SK-N-SH (cell line): Measurements from ENCODE around the gene SPEM1. TPM values are rescaled to one million over a fixed set of nuclear protein-coding genes. Genes with fewer than 3 reads are reported as not detected.
"Not testable (repeated sequence)": the region's sequence is repeated elsewhere in the genome, so short reads cannot be mapped to it uniquely, and the experiment has no call there.

Experiments
- CTCF ChIA-PET: fragments of 300-600, 350-600 bp; formaldehyde crosslinking; extraction: SDS; loops from one replicate; lab custom pipeline; 2021; lab: Yijun Ruan, JAX
- POLR2A ChIA-PET: fragments of 350-600 bp; sonication (Branson Sonifier 250); formaldehyde crosslinking; extraction: SDS; loops from one replicate; lab custom pipeline; 2020; ENCODE audit warnings: antibody characterized with exemption, inconsistent platforms; lab: Yijun Ruan, JAX
- DNase-seq: peaks from one replicate; pipeline ENCODE4 v3.0.0; 2012
- H2AFZ ChIP-seq: fragments of 200-600 bp; sonication (generic); 2 replicates; pipeline ENCODE4 v1.8.1; 2016; ENCODE audit warnings: antibody characterized with exemption, mild to moderate bottlenecking, low read depth
- H3F3A ChIP-seq: fragments of 200-600 bp; sonication (generic); replicated peaks from 2 replicates; pipeline ENCODE3; 2016; ENCODE audit warnings: antibody characterized with exemption, mild to moderate bottlenecking; ENCODE audit not compliant: insufficient read depth
- H3K27ac ChIP-seq, 2 experiments: fragments of 200-500 bp in 1 of 2; fragments of 200-600 bp in 1 of 2; sonication (Bioruptor generic) in 1 of 2; sonication (generic), shearing (Covaris generic) in 1 of 2; 2 replicates each; pipeline versions ENCODE4 v1.5.1 to v1.6.1; 2014 to 2016; ENCODE audit warnings: low read depth in 2 of 2, inconsistent platforms in 1 of 2, low read length in 1 of 2, mild to moderate bottlenecking in 1 of 2, mixed read lengths in 1 of 2
- H3K27me3 ChIP-seq: fragments of 200-600 bp; sonication (generic), shearing (Covaris generic); 2 replicates; pipeline ENCODE4 v1.6.1; 2016; ENCODE audit warnings: mixed run types; ENCODE audit not compliant: insufficient read depth
- H3K36me3 ChIP-seq, 2 experiments: fragments of 200-500 bp in 1 of 2; fragments of 200-600 bp in 1 of 2; sonication (Bioruptor generic) in 1 of 2; sonication (generic) in 1 of 2; replicated peaks in 1 of 2; 2 replicates each; pipeline versions ENCODE3 to v1.5.1; 2014 to 2016; ENCODE audit warnings: low read length in 1 of 2, mild to moderate bottlenecking in 1 of 2; ENCODE audit not compliant: insufficient read depth in 2 of 2, control insufficient read depth in 1 of 2
- H3K4me1 ChIP-seq, 2 experiments: fragments of 200-500 bp in 1 of 2; fragments of 200-600 bp in 1 of 2; sonication (Bioruptor generic) in 1 of 2; sonication (generic), shearing (Covaris generic) in 1 of 2; 2 replicates each; pipeline versions ENCODE4 v1.5.1 to v1.6.1; 2014 to 2016; ENCODE audit warnings: low read depth in 1 of 2, low read length in 1 of 2, mixed run types in 1 of 2; ENCODE audit not compliant: insufficient read depth in 2 of 2, control insufficient read depth in 1 of 2
- H3K4me2 ChIP-seq: fragments of 200-600 bp; sonication (generic), shearing (Covaris generic); 2 replicates; pipeline ENCODE4 v1.6.1; 2017; ENCODE audit warnings: mixed run types
- H3K4me3 ChIP-seq, 2 experiments: fragments of 200-500 bp in 1 of 2; fragments of 200-600 bp in 1 of 2; sonication (Bioruptor generic) in 1 of 2; sonication (generic), shearing (Covaris generic) in 1 of 2; 2 replicates each; pipeline versions ENCODE4 v1.5.1 to v1.8.1; 2014 to 2016; ENCODE audit warnings: low read depth in 2 of 2, inconsistent platforms in 1 of 2, low read length in 1 of 2, mild to moderate bottlenecking in 1 of 2, mixed read lengths in 1 of 2, moderate library complexity in 1 of 2
- H3K79me2 ChIP-seq: fragments of 200-600 bp; sonication (generic); 2 replicates; pipeline ENCODE4 v1.8.1; 2017; ENCODE audit warnings: mild to moderate bottlenecking; ENCODE audit not compliant: insufficient read depth
- H3K9ac ChIP-seq: fragments of 200-600 bp; sonication (generic); 2 replicates; pipeline ENCODE4 v1.6.1; 2017; ENCODE audit warnings: mixed run types
- H3K9me2 ChIP-seq: fragments of 200-600 bp; sonication (generic); 2 replicates; pipeline ENCODE4 v1.6.1; 2017; ENCODE audit warnings: mixed run types
- H3K9me3 ChIP-seq: fragments of 200-600 bp; sonication (generic); 2 replicates; pipeline ENCODE4 v1.6.1; 2017; ENCODE audit warnings: mixed run types, mild to moderate bottlenecking, moderate library complexity
- H4K20me1 ChIP-seq: fragments of 200-600 bp; sonication (generic); 2 replicates; pipeline ENCODE4 v1.6.1; 2017; ENCODE audit warnings: mild to moderate bottlenecking, mixed run types; ENCODE audit not compliant: insufficient read depth
- FOXJ3 ChIP-seq: sonication (generic); formaldehyde crosslinking; IDR thresholded peaks from 2 replicates; pipeline ENCODE4 v1.5.1; 2020; ENCODE audit warnings: mild to moderate bottlenecking, missing genetic modification reagents
- FOXM1 ChIP-seq: IDR thresholded peaks from 2 replicates; pipeline ENCODE4 v1.4.0; 2012; ENCODE audit warnings: low read depth, mild to moderate bottlenecking
- GABPA ChIP-seq: IDR thresholded peaks from 2 replicates; pipeline ENCODE4 v1.4.0; 2012; ENCODE audit warnings: low read depth, mild to moderate bottlenecking
- GATA2 ChIP-seq: sonication (generic); formaldehyde crosslinking; IDR thresholded peaks from 2 replicates; pipeline ENCODE4 v1.5.0; 2020; ENCODE audit warnings: mild to moderate bottlenecking, missing genetic modification reagents
- MAX ChIP-seq: IDR thresholded peaks from 2 replicates; pipeline ENCODE4 v1.4.0; 2012; ENCODE audit warnings: low read depth
- MXI1 ChIP-seq: IDR thresholded peaks from 2 replicates; pipeline ENCODE4 v1.6.1; 2012; ENCODE audit warnings: mild to moderate bottlenecking, low read depth, low read length, improper control_type of control experiment
- NFIC ChIP-seq: IDR thresholded peaks from 2 replicates; pipeline ENCODE4 v1.4.0; 2012; ENCODE audit warnings: borderline replicate concordance
- RAD21 ChIP-seq: IDR thresholded peaks from 2 replicates; pipeline ENCODE4 v1.6.1; 2012; ENCODE audit warnings: mild to moderate bottlenecking, low read length
- RCOR1 ChIP-seq: fragments of 150-350 bp; IDR thresholded peaks from 2 replicates; pipeline ENCODE4 v1.6.1; 2017; ENCODE audit warnings: antibody characterized with exemption, low read length
- RFX5 ChIP-seq: IDR thresholded peaks from 2 replicates; pipeline ENCODE4 v1.6.1; 2012; ENCODE audit warnings: mild to moderate bottlenecking, improper control_type of control experiment, low read length
- RXRA ChIP-seq: IDR thresholded peaks from 2 replicates; pipeline ENCODE4 v1.4.0; 2012; ENCODE audit warnings: low read depth, mild to moderate bottlenecking, borderline replicate concordance
- SMC3 ChIP-seq: IDR thresholded peaks from 2 replicates; pipeline ENCODE4 v1.6.1; 2012; ENCODE audit warnings: low read depth, low read length, improper control_type of control experiment
- TAF1 ChIP-seq: IDR thresholded peaks from 2 replicates; pipeline ENCODE4 v1.6.1; 2012; ENCODE audit warnings: low read depth, mild to moderate bottlenecking, low read length, moderate library complexity, borderline replicate concordance
- YY1 ChIP-seq: IDR thresholded peaks from 2 replicates; pipeline ENCODE4 v1.4.0; 2012; ENCODE audit warnings: low read depth, mild to moderate bottlenecking
- WGBS: methylation state at CpG from one replicate; pipeline ENCODE4 v1.1.6; 2017; ENCODE audit warnings: low lambda C conversion rate; 5-methylcytosine and 5-hydroxymethylcytosine counted together
- polyA plus RNA-seq, 3 experiments: library from polyadenylated mRNA; depleted of rRNA; stranded (reverse); fragments of >200 nt; gene quantifications; 2 replicates each; pipeline ENCODE4 v1.2.3, GENCODE V29; 2012
- TF ChIP-seq, protein P1 (sequence below): fragments of 200-600 bp; sonication (generic); IDR thresholded peaks from 2 replicates; pipeline ENCODE4 v1.6.1; 2017; ENCODE audit warnings: antibody characterized with exemption, mild to moderate bottlenecking, moderate library complexity
- TF ChIP-seq, protein P2 (sequence below): IDR thresholded peaks from 2 replicates; pipeline ENCODE4 v1.4.0; 2012; ENCODE audit warnings: low read depth, borderline replicate concordance
- TF ChIP-seq, protein P3 (sequence below): fragments of 150-350 bp; IDR thresholded peaks from 2 replicates; pipeline ENCODE4 v1.6.1; 2017; ENCODE audit warnings: antibody characterized with exemption, low read length, low read depth, borderline replicate concordance

The SPEM1 gene
- polyA plus RNA-seq, 1 of the 3 experiments (the other 2 are of a cell fraction): not detected

DNA sequence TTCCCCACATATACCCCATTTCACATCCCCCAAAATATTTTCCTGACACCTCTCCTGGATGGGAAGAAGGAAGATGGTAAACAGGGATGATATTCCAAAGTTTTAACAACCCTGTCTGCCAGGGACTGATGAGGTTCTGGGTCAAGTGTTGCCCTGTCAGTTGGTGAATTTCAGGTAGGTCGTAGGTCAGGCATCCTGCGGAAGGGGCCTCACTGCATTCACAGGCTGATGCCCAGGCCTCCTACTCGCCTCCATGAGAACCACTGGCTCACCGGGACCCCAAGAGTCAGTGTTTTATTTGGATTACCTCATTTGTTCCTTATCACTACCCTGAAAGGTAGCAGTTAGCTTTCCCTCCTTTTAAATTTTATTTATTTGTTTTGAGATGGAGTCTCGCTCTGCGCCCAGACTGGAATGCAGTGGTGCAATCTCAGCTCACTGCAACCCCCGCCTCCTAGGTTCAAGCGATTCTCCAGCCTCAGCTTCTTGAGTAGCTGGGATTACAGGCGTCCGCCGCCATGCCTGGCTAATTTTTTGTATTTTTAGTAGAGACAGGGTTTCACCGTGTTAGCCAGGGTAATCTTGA, 48.8 kb downstream of the SPEM1 start:
- TF ChIP-seq MAX: no peak
- TF ChIP-seq, protein P1, sequence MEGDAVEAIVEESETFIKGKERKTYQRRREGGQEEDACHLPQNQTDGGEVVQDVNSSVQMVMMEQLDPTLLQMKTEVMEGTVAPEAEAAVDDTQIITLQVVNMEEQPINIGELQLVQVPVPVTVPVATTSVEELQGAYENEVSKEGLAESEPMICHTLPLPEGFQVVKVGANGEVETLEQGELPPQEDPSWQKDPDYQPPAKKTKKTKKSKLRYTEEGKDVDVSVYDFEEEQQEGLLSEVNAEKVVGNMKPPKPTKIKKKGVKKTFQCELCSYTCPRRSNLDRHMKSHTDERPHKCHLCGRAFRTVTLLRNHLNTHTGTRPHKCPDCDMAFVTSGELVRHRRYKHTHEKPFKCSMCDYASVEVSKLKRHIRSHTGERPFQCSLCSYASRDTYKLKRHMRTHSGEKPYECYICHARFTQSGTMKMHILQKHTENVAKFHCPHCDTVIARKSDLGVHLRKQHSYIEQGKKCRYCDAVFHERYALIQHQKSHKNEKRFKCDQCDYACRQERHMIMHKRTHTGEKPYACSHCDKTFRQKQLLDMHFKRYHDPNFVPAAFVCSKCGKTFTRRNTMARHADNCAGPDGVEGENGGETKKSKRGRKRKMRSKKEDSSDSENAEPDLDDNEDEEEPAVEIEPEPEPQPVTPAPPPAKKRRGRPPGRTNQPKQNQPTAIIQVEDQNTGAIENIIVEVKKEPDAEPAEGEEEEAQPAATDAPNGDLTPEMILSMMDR: no peak
- TF ChIP-seq RAD21: no peak
- TF ChIP-seq FOXM1: no peak
- TF ChIP-seq GATA2 (CRISPR knock-in tag): no peak
- no peak for TF ChIP-seq RCOR1
- no peak for TF ChIP-seq FOXJ3
- TF ChIP-seq, protein P2, sequence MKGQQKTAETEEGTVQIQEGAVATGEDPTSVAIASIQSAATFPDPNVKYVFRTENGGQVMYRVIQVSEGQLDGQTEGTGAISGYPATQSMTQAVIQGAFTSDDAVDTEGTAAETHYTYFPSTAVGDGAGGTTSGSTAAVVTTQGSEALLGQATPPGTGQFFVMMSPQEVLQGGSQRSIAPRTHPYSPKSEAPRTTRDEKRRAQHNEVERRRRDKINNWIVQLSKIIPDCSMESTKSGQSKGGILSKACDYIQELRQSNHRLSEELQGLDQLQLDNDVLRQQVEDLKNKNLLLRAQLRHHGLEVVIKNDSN: no peak
- no peak for TF ChIP-seq SMC3
- TF ChIP-seq RFX5: no peak
- TF ChIP-seq TAF1: no peak
- no peak for TF ChIP-seq NFIC
- no peak for TF ChIP-seq RXRA
- no peak for TF ChIP-seq MXI1
- TF ChIP-seq GABPA: no peak
- TF ChIP-seq YY1: no peak
- TF ChIP-seq, protein P3, sequence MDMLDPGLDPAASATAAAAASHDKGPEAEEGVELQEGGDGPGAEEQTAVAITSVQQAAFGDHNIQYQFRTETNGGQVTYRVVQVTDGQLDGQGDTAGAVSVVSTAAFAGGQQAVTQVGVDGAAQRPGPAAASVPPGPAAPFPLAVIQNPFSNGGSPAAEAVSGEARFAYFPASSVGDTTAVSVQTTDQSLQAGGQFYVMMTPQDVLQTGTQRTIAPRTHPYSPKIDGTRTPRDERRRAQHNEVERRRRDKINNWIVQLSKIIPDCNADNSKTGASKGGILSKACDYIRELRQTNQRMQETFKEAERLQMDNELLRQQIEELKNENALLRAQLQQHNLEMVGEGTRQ: no peak
- ChIA-PET CTCF (no interaction called here), POLR2A (no interaction called here)
- H3K4me3 ChIP-seq: no peak overlapping the region
- peaks cover 78% of the 10 kb centered on the region for H3K79me2 ChIP-seq
- no peak overlapping the region for H3K27ac ChIP-seq
- H4K20me1 ChIP-seq: peaks cover 28% of the 10 kb centered on the region
- H3K4me1 ChIP-seq: peaks cover 4 to 12% of the 10 kb centered on the region in 2 experiments; a peak in 1 of 4 replicates
- DNase-seq: no peak
- no peaks in the 10 kb centered on the region for H3K9me3 ChIP-seq
- no peak overlapping the region for H3K9ac ChIP-seq
- no peaks in the 10 kb centered on the region for H3K9me2 ChIP-seq
- H3F3A ChIP-seq: peaks cover 7% of the 10 kb centered on the region
- peaks cover 4 to 9% of the 10 kb centered on the region in 2 experiments for H3K36me3 ChIP-seq
- no peak overlapping the region for H3K4me2 ChIP-seq
- no peak overlapping the region for H2AFZ ChIP-seq
- 79% methylated on average over 12 of the region's 12 CpGs for WGBS
- no peaks in the 10 kb centered on the region for H3K27me3 ChIP-seq

DNA sequence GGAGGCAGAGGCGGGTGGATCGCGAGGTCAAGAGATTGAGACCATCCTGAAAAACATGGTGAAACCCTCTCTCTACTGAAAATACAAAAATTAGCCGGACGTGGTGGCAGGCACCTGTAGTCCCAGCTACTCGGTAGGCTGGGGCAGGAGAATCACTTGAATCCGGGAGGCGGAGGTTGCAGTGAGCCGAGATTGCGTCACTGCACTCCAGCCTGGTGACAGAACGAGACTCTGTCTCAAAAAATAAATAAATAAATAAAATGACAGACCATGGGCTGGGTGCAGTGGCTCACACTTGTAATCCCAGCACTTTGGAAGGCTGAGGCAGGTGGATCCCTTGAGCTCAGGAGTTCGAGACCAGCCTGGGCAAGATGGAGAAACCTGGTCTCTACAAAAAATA, 49.7 kb downstream of the SPEM1 start:
- H3K9me2 ChIP-seq, H3K27ac ChIP-seq, H3K9me3 ChIP-seq, H2AFZ ChIP-seq, DNase-seq, H3K4me2 ChIP-seq, H3K27me3 ChIP-seq, H3K36me3 ChIP-seq, POLR2A ChIA-PET, H3K4me3 ChIP-seq, CTCF ChIA-PET, H3K9ac ChIP-seq, H3F3A ChIP-seq: not testable (repeated sequence)
- H4K20me1 ChIP-seq: peaks cover 35% of the 10 kb centered on the region
- H3K4me1 ChIP-seq: peaks cover 4 to 12% of the 10 kb centered on the region in 2 experiments; a peak in 1 of 4 replicates
- WGBS: 98% methylated on average over 12 of the region's 12 CpGs
- peaks cover 88% of the 10 kb centered on the region for H3K79me2 ChIP-seq

GRCh38 chr17:7470457-7470973, 50.4 kb downstream of the SPEM1 start:
- H3K27ac ChIP-seq, H3K4me2 ChIP-seq, H3K4me3 ChIP-seq, H3K9me2 ChIP-seq, DNase-seq, H3K36me3 ChIP-seq, H3K9ac ChIP-seq, H3K27me3 ChIP-seq, H3F3A ChIP-seq, CTCF ChIA-PET, H2AFZ ChIP-seq, POLR2A ChIA-PET, H3K9me3 ChIP-seq: not testable (repeated sequence)
- Histone ChIP-seq H3K79me2 (peaks cover 94% of the 10 kb centered on the region), H4K20me1 (peaks cover 41% of the 10 kb centered on the region), H3K4me1 (peaks cover 4 to 12% of the 10 kb centered on the region in 2 experiments; a peak in 1 of 4 replicates)
- 94% methylated on average over 8 of the region's 8 CpGs for WGBS
